Stimulated activated CD4-positive, alpha-beta T cell treated with anti-CD3 and anti-CD28 coated beads, Interleukin-1b, Interleukin-23, amount 100 ng/mL, for 4 hours (primary cell): ENCODE measurements around the gene DVL3.
A peak's percentile ranks its signal among the peaks of the same experiment; 100 is the strongest.
"Not testable (repeated sequence)": the region's sequence is repeated elsewhere in the genome, so short reads cannot be mapped to it uniquely, and the experiment has no call there.

Source experiments
- DNase-seq, 2 donors: peaks; one replicate each; pipeline ENCODE4 v3.0.0-alpha.2; 2020; ENCODE audit warnings: low read depth in 2 of 2

Gene DVL3

GRCh38 chr3:184155644-184156521 is 706 bp downstream of the DVL3 start:
- peak in 1 of 2 donors; percentile 38 for DNase-seq

- DNase-seq: no peak
These were observed 1.4 kb downstream of the DVL3 start for GRCh38 chr3:184156522-184156955.

DNA sequence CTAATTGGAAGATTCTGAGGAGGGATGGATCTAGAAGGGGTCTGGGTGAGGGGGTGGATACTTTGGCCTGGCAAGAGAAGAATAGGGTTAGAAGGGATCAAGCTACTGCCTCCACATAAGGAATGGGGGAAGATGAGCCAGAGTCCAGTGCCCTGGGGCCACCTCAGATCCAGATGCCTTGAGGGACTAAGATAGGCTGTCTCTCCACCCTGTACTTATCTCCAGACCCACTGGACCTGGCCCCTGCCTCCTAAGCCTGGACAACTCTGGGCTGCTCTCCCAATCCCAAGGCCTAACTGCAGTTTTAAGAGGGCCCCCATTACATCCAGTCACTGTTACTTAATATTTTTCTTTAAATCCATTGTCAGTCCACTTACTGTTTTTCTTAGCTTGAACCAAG is 2.0 kb downstream of the DVL3 start:
- DNase-seq: no peak

DNA sequence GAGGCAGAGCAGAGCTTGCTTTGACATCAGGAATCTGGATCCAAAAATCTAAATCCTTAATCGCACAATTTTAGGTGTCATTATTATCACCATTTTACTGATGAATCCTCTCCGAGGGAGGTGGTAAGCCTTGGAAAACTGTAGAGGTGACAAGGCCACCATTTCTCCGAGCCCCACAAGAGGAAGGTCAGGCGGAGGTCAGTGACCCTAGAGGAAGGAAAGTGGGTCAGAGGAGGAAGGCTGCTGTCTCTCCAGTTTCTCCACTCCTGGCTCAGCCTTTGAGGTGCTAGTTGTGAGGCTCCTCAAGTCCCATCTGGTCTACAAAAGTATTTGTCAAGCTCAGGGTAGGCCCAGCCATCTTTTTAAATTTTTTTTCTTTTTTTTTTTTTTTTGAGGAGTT is 3.2 kb downstream of the DVL3 start:
- no peak for DNase-seq

GRCh38 chr3:184160456-184160855 is 5.3 kb downstream of the DVL3 start:
- DNase-seq: no peak

DNA sequence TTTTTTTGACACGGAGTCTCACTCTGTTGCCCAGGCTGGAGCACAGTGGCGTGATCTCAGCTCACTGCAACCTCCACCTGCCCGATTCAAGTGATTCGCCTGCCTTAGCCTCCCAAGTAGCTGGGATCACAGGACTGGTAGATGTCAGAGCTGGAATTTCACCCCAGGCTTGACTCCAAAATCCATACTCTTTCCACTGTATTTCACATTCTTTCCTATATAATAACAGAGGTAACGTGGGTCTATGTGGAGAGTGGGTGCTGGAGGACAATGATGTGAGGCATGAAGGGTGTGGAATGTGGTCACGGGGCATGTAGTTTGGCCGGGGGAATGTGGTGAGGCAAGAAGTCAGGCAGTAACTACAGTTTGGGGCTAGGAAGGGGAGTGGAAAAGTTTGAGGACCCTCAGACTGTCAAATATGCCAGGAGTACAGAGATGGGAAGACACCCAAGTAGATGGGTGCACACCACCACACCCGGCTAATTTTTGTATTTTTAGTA is 7.4 kb downstream of the DVL3 start:
- not testable (repeated sequence) for DNase-seq

DNA sequence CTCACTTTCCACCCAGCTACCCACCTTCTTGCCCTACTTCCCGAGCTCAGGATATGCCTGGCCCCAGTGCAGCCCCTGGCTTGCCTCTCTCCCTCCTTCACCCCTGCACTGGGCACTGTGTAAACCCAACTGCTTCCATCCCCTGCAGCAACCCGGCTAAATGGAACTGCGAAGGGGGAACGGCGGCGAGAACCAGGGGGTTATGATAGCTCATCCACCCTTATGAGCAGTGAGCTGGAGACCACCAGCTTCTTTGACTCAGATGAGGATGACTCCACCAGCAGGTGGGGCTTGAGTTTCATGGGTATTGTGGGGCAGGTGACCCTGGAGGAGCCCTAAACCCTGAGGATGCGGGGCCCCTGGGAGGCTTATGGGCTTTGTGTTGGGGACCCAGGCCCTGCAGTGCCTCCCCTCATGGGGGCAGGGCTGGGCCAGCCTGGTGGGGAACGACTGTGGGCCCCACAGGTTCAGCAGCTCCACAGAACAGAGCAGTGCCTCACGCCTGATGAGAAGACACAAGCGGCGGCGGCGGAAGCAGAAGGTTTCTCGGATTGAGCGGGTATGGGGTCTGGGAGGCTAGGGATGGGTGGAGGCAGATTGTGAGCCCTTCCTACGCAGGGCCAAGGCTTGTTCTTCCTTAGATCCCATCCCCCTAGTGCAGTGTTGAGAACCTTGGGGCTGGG is 9.6 kb downstream of the DVL3 start:
- DNase-seq: no peak

DNA sequence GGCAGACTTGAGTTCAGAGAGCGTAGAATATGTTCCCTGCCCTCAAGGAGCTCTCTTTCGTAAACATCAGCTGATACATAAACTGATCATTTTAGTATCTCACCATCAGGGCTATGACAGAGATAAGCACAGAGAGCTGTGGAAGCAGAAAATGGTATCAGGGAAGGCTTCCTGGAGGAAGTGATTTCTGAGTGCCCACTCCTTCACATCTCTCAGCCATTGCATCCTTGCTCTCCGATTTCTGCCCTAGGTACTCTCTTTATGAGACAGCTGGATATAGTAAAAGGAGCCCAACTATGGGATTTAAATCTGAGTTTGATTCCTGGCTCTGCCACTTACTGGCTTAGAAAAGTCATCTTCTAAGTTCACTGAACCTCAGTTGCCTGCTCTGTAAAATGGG is 10.4 kb downstream of the DVL3 start:
- no peak for DNase-seq

DNA sequence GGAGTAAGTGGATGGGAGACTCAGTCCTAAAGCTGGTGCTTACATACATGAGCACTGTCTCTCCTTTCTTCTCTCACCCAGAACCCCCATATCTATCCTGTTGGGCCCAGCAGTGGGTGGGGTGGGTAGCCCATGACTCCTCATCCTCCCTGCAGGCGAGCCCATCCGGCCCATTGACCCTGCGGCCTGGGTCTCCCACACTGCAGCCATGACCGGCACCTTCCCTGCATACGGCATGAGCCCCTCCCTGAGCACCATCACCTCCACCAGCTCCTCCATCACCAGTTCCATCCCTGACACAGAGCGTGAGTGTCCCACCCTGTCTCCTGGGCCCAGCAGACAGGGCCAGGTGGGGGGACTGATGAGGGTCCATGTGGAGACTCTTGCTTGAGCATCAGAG is 11.5 kb downstream of the DVL3 start:
- DNase-seq: no peak

DNA sequence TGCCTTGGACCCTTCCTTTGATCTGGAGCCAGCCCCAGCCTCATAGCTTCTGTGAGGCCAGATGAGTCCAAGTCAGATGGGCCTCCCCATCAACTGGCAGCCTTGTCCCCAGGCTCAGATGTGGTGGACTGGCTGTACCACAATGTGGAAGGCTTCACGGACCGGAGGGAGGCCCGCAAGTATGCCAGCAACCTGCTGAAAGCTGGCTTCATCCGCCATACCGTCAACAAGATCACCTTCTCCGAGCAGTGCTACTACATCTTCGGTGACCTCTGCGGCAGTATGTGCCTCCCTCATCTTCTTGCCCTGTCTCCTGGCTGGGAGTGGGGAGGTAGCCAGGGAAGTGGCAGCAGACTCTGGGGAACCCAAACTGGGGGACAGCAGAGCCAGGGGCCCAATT is 12.6 kb downstream of the DVL3 start:
- DNase-seq: no peak

DNA sequence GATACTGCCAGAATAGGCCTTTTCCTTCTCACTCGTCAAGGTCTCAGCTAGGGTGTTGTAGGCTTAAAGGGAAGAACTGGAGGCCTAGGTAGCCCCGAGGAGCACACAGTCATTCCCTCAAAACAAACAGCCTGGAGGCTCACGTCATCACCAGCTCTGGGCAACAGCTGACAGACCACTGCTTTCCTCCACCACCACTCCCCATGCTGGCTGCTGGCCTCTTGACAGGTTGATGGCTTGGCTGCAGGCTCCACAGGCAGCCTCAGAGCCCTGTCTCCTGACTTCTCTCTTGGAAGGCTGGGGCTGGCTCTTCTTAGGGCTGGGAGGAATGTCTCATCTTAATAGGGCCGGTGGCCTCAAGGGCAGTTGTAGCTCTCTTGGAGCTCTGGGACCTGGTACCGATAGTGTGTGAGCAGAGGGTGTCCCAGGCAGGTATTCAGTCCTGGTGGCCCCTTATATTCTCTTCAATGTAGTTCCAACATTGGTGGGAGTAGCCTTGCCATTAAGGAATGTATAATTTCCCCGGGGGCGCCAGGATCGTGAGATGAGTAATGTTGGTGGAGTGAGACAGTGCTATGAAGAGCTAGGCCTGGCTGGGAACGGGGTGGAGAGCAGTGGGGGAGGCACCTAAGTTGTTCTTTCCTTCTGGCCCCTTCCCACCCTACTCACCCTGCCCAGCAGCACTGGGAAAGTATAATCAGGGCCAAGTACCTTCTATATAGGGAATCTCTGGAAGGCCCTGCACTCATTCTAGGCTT is 13.4 kb downstream of the DVL3 start:
- no peak for DNase-seq

GRCh38 chr3:184169896-184170875 is 15.0 kb downstream of the DVL3 start:
- no peak for DNase-seq

- no peak for DNase-seq
These were observed 16.4 kb downstream of the DVL3 start for GRCh38 chr3:184171562-184171961.

- DNase-seq: no peak
These were observed 17.6 kb downstream of the DVL3 start for GRCh38 chr3:184172681-184173373.

DNA sequence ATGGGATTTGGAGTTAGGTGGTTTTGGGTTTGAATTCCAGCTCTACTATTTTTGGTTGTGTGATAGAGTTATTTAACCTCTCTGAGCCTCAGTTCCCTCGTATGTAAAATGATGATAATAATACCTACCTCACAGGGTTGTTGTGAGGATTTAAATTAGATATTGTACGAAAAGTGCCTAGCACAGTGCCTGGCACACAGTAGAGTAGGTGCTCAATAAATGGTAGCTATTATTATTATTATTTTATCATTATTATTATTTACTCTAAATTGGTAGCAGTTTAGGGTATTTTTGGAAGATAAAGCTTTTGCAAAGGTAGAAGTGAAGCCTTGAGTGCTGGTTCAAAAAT is 18.2 kb downstream of the DVL3 start:
- DNase-seq: no peak

- DNase-seq: no peak
These were observed 19.1 kb downstream of the DVL3 start for GRCh38 chr3:184174284-184174645.

GRCh38 chr3:184174646-184175492 is 19.7 kb downstream of the DVL3 start, which contains the start of gene AP2M1:
Gene AP2M1 (plus strand): TSS chr3:184174855. CDS start chr3:184176994, 2,139 bp downstream.
- peak; percentile 94 to 95 for DNase-seq

DNA sequence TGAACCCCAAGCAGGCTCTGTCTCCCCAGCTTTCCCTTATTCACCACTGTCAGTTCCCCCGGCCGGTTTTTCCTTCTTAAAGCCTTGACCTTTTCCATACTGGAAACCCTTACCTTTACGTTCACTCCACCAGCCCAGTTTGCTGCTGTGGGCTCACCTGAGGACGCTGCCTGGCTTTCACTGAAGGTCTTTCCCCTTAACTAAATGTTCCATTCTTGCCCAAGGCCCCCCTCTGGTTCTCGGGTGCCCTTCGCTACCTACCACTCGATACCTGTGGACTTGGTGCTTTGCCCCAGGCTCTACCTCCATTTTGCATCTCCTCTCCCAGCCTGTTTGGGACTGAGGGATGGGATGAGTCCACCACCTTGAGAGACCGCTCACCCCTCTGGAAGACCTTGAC is 20.3 kb downstream of the DVL3 start:
- no peak for DNase-seq

GRCh38 chr3:184175981-184176376 is 20.8 kb downstream of the DVL3 start:
- no peak for DNase-seq
